Stomach smooth muscle (tissue), 2 donors: Measurements from ENCODE around the gene IL21R.
"Not testable (repeated sequence)": the region's sequence is repeated elsewhere in the genome, so short reads cannot be mapped to it uniquely, and the experiment has no call there.

Experiments
- H3K27ac ChIP-seq: one replicate; pipeline ENCODE4 v1.7.0; 2013; ENCODE audit warnings: mild to moderate bottlenecking, low read length, inconsistent platforms
- H3K27me3 ChIP-seq, 2 donors: one replicate each; pipeline ENCODE4 v1.7.0; 2013; ENCODE audit warnings: low read length in 2 of 2; ENCODE audit not compliant: insufficient read depth in 2 of 2, control insufficient read depth in 1 of 2
- H3K36me3 ChIP-seq, 2 donors: one replicate each; pipeline ENCODE4 v1.7.0; 2013; ENCODE audit warnings: low read length in 2 of 2; ENCODE audit not compliant: control insufficient read depth in 2 of 2, insufficient read depth in 2 of 2
- H3K4me1 ChIP-seq: one replicate; pipeline ENCODE4 v1.7.0; 2013; ENCODE audit warnings: low read length; ENCODE audit not compliant: control insufficient read depth, insufficient read depth
- H3K4me3 ChIP-seq, 2 donors: one replicate each; pipeline ENCODE4 v1.7.0; 2013; ENCODE audit warnings: low read length in 2 of 2
- H3K9ac ChIP-seq, 2 donors: one replicate each; pipeline ENCODE4 v1.7.0; 2013; ENCODE audit warnings: low read length in 2 of 2, mild to moderate bottlenecking in 1 of 2
- H3K9me3 ChIP-seq, 2 donors: one replicate each; pipeline ENCODE4 v1.7.0; 2013; ENCODE audit warnings: low read length in 2 of 2; ENCODE audit not compliant: control insufficient read depth in 2 of 2
- donor health status: healthy.
- donor health status: Pancreatic carcinoma.

Gene IL21R

DNA sequence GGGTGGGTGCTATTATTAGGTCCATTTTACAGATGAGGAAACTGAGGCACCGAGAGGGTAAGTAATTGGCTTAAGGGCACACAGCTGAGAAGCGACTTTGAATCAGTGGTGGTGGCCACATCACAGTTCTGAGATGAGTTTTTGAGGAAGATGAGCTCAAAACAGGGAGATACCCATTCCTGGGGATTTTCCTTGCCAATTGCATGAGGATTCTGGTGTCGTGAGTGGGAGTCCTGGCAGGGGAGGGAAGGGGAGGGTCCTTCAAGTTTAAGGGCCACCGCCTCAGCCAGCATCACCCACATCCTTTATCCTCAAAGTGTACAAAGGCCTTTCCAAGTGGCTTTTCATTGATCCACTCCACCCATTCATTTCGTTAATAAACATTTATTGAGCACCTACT lies 45.3 kb downstream of the IL21R start:
- Histone ChIP-seq H3K27ac (no peak overlapping the region), H3K9ac (no peak overlapping the region), H3K4me1 (no peaks in the 10 kb centered on the region), H3K27me3 (peaks cover 26 to 29% of the 10 kb centered on the region in 2 donors), H3K36me3 (no peaks in the 10 kb centered on the region), H3K9me3 (peaks cover 0 to 19% of the 10 kb centered on the region in 2 donors), H3K4me3 (no peak overlapping the region)

GRCh38 chr16:27448532-27449433 lies 46.8 kb downstream of the IL21R start:
- Histone ChIP-seq H3K9ac (no peak overlapping the region), H3K27me3 (peaks cover 26 to 32% of the 10 kb centered on the region in 2 donors), H3K27ac (no peak overlapping the region), H3K36me3 (no peaks in the 10 kb centered on the region), H3K4me3 (no peak overlapping the region), H3K9me3 (peaks cover 0 to 19% of the 10 kb centered on the region in 2 donors), H3K4me1 (no peaks in the 10 kb centered on the region)

DNA sequence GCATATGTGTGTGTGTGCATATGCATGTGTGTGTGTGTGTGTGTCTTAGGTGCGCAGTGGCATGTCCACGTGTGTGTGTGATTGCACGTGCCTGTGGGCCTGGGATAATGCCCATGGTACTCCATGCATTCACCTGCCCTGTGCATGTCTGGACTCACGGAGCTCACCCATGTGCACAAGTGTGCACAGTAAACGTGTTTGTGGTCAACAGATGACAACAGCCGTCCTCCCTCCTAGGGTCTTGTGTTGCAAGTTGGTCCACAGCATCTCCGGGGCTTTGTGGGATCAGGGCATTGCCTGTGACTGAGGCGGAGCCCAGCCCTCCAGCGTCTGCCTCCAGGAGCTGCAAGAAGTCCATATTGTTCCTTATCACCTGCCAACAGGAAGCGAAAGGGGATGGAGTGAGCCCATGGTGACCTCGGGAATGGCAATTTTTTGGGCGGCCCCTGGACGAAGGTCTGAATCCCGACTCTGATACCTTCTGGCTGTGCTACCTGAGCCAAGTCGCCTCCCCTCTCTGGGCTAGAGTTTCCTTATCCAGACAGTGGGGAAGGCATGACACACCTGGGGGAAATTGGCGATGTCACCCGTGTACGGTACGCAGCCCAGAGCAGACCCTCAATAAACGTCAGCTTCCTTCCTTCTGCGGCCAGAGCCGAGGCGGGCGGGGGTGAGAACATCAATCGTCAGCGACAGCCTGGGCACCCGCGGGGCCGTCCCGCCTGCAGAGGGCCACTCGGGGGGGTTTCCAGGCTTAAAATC lies 47.6 kb downstream of the IL21R start:
- no peak overlapping the region for H3K4me3 ChIP-seq
- no peaks in the 10 kb centered on the region for H3K36me3 ChIP-seq
- no peaks in the 10 kb centered on the region for H3K4me1 ChIP-seq
- no peak overlapping the region for H3K9ac ChIP-seq
- peaks cover 26 to 32% of the 10 kb centered on the region in 2 donors for H3K27me3 ChIP-seq
- peaks cover 0 to 11% of the 10 kb centered on the region in 2 donors for H3K9me3 ChIP-seq
- no peak overlapping the region for H3K27ac ChIP-seq

GRCh38 chr16:27450196-27450549 lies 48.2 kb downstream of the IL21R start:
- Histone ChIP-seq H3K27me3 (peaks cover 26 to 30% of the 10 kb centered on the region in 2 donors), H3K27ac (no peak overlapping the region), H3K9me3 (peaks cover 0 to 6% of the 10 kb centered on the region in 2 donors), H3K36me3 (no peaks in the 10 kb centered on the region), H3K9ac (no peak overlapping the region), H3K4me3 (no peak overlapping the region), H3K4me1 (no peaks in the 10 kb centered on the region)

GRCh38 chr16:27452569-27453493 lies 50.9 kb downstream of the IL21R start:
- no peaks in the 10 kb centered on the region for H3K36me3 ChIP-seq
- H3K4me3 ChIP-seq: no peak overlapping the region
- H3K27me3 ChIP-seq: peaks cover 15 to 20% of the 10 kb centered on the region in 2 donors
- no peak overlapping the region for H3K27ac ChIP-seq
- H3K4me1 ChIP-seq: no peaks in the 10 kb centered on the region
- H3K9ac ChIP-seq: no peak overlapping the region
- H3K9me3 ChIP-seq: no peaks in the 10 kb centered on the region

DNA sequence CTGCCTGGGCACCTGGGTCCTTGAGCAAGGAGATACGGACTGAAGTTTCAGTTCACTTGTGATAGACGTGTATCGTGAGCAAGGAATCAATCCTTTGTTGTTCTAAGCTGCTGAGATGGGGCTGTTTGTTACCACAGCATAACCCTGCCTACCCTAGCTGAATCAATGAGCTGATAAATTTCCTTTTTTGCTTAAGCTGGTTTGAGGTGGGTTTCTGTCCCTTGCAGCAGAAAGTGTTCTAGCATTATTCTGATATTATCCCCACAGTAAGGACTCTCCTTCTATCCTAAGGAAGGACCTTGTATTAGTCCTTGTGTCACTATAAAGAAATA lies 51.5 kb downstream of the IL21R start:
- Histone ChIP-seq H3K9me3 (no peaks in the 10 kb centered on the region), H3K27me3 (peaks cover 14 to 18% of the 10 kb centered on the region in 2 donors), H3K4me1 (no peaks in the 10 kb centered on the region), H3K4me3 (no peak overlapping the region), H3K9ac (no peak overlapping the region), H3K36me3 (no peaks in the 10 kb centered on the region), H3K27ac (no peak overlapping the region)

GRCh38 chr16:27455700-27456099 lies 53.7 kb downstream of the IL21R start:
- Histone ChIP-seq H3K4me3 (no peak overlapping the region), H3K4me1 (no peaks in the 10 kb centered on the region), H3K9ac (no peak overlapping the region), H3K9me3 (no peaks in the 10 kb centered on the region), H3K27ac (no peak overlapping the region), H3K36me3 (peaks cover 0 to 13% of the 10 kb centered on the region in 2 donors), H3K27me3 (peaks cover 4 to 5% of the 10 kb centered on the region in 2 donors)

DNA sequence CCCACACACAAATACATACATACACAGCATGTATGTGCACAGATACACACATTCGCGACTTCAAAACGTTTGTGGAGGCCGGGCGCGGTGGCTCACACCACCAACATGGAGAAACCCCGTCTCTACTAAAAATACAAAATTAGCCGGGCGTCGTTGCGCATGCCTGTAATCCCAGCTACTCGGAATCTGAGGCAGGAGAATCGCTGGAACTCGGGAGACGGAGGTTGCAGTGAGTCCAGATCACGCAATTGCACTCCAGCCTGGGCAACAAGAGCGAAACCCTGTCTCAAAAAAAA lies 55.6 kb downstream of the IL21R start:
- H3K9ac ChIP-seq, H3K27me3 ChIP-seq, H3K4me3 ChIP-seq, H3K9me3 ChIP-seq, H3K27ac ChIP-seq, H3K4me1 ChIP-seq: not testable (repeated sequence)
- H3K36me3 ChIP-seq: peaks cover 0 to 21% of the 10 kb centered on the region in 2 donors

DNA sequence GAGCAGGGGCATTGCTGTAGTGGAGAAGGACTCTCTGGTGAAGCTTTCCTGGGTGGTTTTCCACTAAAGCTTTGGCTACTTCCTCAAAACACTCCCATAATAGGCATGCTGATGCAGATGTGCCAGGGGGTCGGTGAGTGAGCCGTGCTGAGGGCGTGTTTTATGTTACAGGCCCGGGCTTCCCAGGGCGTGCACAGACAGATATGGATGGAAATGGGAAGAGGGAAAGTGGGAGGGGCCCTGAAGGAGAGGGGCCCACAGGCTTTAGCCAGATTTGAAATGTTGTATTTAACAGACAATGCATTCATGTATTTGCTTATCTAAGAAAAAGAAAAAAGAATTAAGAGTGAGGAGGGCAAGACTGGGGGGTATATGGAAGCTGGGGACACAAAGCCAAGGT lies 56.3 kb downstream of the IL21R start:
- H3K36me3 ChIP-seq: peaks cover 0 to 26% of the 10 kb centered on the region in 2 donors
- no peaks in the 10 kb centered on the region for H3K9me3 ChIP-seq
- peaks cover 6% of the 10 kb centered on the region for H3K4me1 ChIP-seq
- H3K9ac ChIP-seq: no peak overlapping the region
- H3K4me3 ChIP-seq: no peak overlapping the region
- no peak overlapping the region for H3K27ac ChIP-seq
- H3K27me3 ChIP-seq: peaks cover 0 to under 1% of the 10 kb centered on the region in 2 donors

DNA sequence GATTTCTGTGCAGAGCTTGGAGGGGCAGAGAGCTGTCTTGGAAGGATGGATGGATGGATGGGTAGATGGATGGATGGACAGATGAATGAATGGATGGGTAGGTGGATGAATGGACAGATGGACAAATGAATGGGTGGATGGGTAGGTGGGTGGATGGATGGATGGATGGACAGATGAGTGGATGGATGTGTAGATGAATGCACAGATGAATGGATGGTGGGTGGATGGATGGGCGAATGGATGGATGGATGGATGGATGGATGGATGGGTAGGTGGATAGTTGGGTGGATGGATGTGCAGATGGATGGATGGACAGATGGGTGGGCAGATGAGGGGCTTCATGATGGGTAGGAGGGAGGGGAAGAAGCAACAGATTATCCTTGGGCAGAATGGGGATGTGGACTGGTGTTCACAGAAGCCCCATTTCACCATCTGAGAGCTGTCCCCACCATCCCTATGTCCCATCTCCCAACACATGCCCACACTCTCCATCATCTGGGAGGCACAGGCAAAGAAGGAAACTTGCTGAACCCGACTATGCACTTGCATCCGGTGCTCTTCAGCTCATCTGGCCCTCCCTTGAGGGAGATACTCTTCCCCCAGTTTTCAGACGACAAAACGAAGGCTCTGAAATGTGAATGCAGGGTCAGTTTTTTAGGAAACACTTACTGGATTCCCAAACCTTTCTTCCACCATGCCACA lies 57.2 kb downstream of the IL21R start:
- H3K27ac ChIP-seq: no peak overlapping the region
- H3K4me1 ChIP-seq: peaks cover 6% of the 10 kb centered on the region
- no peaks in the 10 kb centered on the region for H3K27me3 ChIP-seq
- peaks cover 0 to 31% of the 10 kb centered on the region in 2 donors for H3K36me3 ChIP-seq
- H3K9me3 ChIP-seq: no peaks in the 10 kb centered on the region
- H3K4me3 ChIP-seq: no peak overlapping the region
- peak overlapping the region in 1 of 2 donors; percentile 42 for H3K9ac ChIP-seq
